Measurements from ENCODE around the gene PPP1R3F.
"Not testable (repeated sequence)": the region's sequence is repeated elsewhere in the genome, so short reads cannot be mapped to it uniquely, and the experiment has no call there.

PPP1R3F gene

GRCh38 chrX:49316085-49316484 lies 46.5 kb downstream of the PPP1R3F start:
- no peak for DNase-seq (ENCODE audit: low spot score)

GRCh38 chrX:49321737-49322136 lies 52.1 kb downstream of the PPP1R3F start, which contains the start of gene GAGE12J:
Gene GAGE12J (plus strand): TSS chrX:49322037. CDS start chrX:49323194, 1,157 bp downstream.
- not testable (repeated sequence) for DNase-seq (ENCODE audit: low spot score)

GRCh38 chrX:49322266-49322665 lies 52.7 kb downstream of the PPP1R3F start:
- DNase-seq (ENCODE audit: low spot score) = not testable (repeated sequence)

- DNase-seq (ENCODE audit: low spot score) = not testable (repeated sequence)
These were observed 54.1 kb downstream of the PPP1R3F start for GRCh38 chrX:49323735-49324134.

- DNase-seq (ENCODE audit: low spot score) = not testable (repeated sequence)
These were observed 60.8 kb downstream of the PPP1R3F start for GRCh38 chrX:49330421-49330820.

- not testable (repeated sequence) for DNase-seq (ENCODE audit: low spot score)
These were observed 61.7 kb downstream of the PPP1R3F start, which contains the start of gene GAGE13 for GRCh38 chrX:49331282-49331681. Gene GAGE13 (plus strand): TSS chrX:49331582. CDS start chrX:49332738, 1,156 bp downstream.

- not testable (repeated sequence) for DNase-seq (ENCODE audit: low spot score)
These were observed 62.2 kb downstream of the PPP1R3F start for GRCh38 chrX:49331841-49332240.
